Panc1 (cell line): Measurements from ENCODE around the gene MAP2K7. TPM values are rescaled to one million over a fixed set of nuclear protein-coding genes. Genes with fewer than 3 reads are reported as not detected.

ENCODE experiments used
- ATAC-seq: fragments of 200-7000 bp; cut with Tn5 transposase; 2 replicates; pipeline ENCODE4 v1.9.1; 2020; ENCODE audit warnings: mild to moderate bottlenecking, moderate library complexity
- BruUV-seq: library from RNA; stranded (reverse); fragments of 400-500 nt; replicated peaks from 2 replicates; lab custom pipeline; 2021; lab: Mats Ljungman, UMichigan
- CTCF ChIA-PET: fragments of 300-600 bp; sonication (Branson Sonifier 250); formaldehyde crosslinking; loops from one replicate; lab custom pipeline; 2022; ENCODE audit warnings: antibody characterized with exemption; lab: Charles Lee
- POLR2A ChIA-PET: fragments of 300-600 bp; sonication (Branson Sonifier 250); formaldehyde crosslinking; loops from one replicate; lab custom pipeline; 2022; ENCODE audit warnings: antibody characterized with exemption; lab: Charles Lee
- DNase-seq: peaks from one replicate; pipeline ENCODE4 v3.0.0-alpha.2; 2010; ENCODE audit warnings: low read depth, low spot score
- H3K27ac ChIP-seq: 2 replicates; pipeline ENCODE4 v1.5.1; 2011; ENCODE audit warnings: mild to moderate bottlenecking, low read length, inconsistent platforms
- H3K27me3 ChIP-seq: fragments of 200-500 bp; sonication (Bioruptor generic); 2 replicates; pipeline ENCODE4 v1.6.0; 2014; ENCODE audit warnings: low read length, inconsistent platforms; ENCODE audit not compliant: control insufficient read depth, insufficient read depth
- H3K36me3 ChIP-seq: fragments of 200-500 bp; sonication (Bioruptor generic); 2 replicates; pipeline ENCODE4 v1.5.1; 2014; ENCODE audit warnings: inconsistent platforms, mild to moderate bottlenecking, low read length, moderate library complexity; ENCODE audit not compliant: control insufficient read depth, insufficient read depth
- H3K4me1 ChIP-seq: 2 replicates; pipeline ENCODE4 v1.5.1; 2011; ENCODE audit warnings: inconsistent platforms, mild to moderate bottlenecking, low read length, moderate library complexity; ENCODE audit not compliant: control insufficient read depth, insufficient read depth
- H3K4me3 ChIP-seq, 2 experiments: 2 replicates each; pipeline ENCODE4 v1.5.1; 2011 to 2012; ENCODE audit warnings: low read depth in 2 of 2, low read length in 2 of 2, mild to moderate bottlenecking in 2 of 2, inconsistent platforms in 1 of 2, moderate library complexity in 1 of 2
- H3K9me3 ChIP-seq: fragments of 200-500 bp; sonication (Bioruptor generic); 2 replicates; pipeline ENCODE4 v1.5.1; 2014; ENCODE audit warnings: low read depth, mild to moderate bottlenecking, inconsistent platforms, low read length, moderate library complexity; ENCODE audit not compliant: control insufficient read depth, insufficient read depth
- POLR2AphosphoS5 ChIP-seq: IDR thresholded peaks from 2 replicates; pipeline ENCODE4 v1.6.1; 2012; ENCODE audit warnings: mild to moderate bottlenecking, low read depth, low read length, moderate library complexity
- SIN3A ChIP-seq: IDR thresholded peaks from 2 replicates; pipeline ENCODE4 v1.6.1; 2012; ENCODE audit warnings: low read depth, mild to moderate bottlenecking, low read length, moderate library complexity, borderline replicate concordance; ENCODE audit not compliant: insufficient read depth
- TCF7L2 ChIP-seq: IDR thresholded peaks from 2 replicates; pipeline ENCODE4 v1.6.1; 2011; ENCODE audit warnings: mild to moderate bottlenecking, low read depth, low read length, inconsistent platforms
- in situ Hi-C: cut with HindIII; loops from 2 replicates; pipeline ENCODE4 v1.10.0; 2016; ENCODE audit warnings: low sequenced_read_pairs, low pct_unique_long_range_greater_than_20kb
- intact Hi-C: fragments of 100-400 bp; cut with micrococcal nuclease; formaldehyde crosslinking; loops from one replicate; pipeline ENCODE4 v1.10.0; 2022; ENCODE audit not compliant: unreplicated experiment
- total RNA-seq: library from RNA; stranded (reverse); gene quantifications from one replicate; pipeline ENCODE4 v1.2.1, GENCODE V29; 2021; ENCODE audit not compliant: unreplicated experiment
- TF ChIP-seq, protein P1 (sequence below), 2 experiments: IDR thresholded peaks; 2 replicates each; pipeline ENCODE4 v1.6.1; 2011 to 2012; ENCODE audit warnings: low read depth in 2 of 2, control low read depth in 1 of 2, low read length in 1 of 2, mild to moderate bottlenecking in 1 of 2, moderate library complexity in 1 of 2; ENCODE audit not compliant: insufficient read depth in 1 of 2
- TF ChIP-seq, protein P2 (sequence below): fragments of 450-650 bp; IDR thresholded peaks from 2 replicates; pipeline ENCODE4 v1.5.1; 2017; ENCODE audit warnings: mild to moderate bottlenecking

The MAP2K7 gene
- total RNA-seq, 1 experiment from 2014 or later: 32.9 TPM

DNA sequence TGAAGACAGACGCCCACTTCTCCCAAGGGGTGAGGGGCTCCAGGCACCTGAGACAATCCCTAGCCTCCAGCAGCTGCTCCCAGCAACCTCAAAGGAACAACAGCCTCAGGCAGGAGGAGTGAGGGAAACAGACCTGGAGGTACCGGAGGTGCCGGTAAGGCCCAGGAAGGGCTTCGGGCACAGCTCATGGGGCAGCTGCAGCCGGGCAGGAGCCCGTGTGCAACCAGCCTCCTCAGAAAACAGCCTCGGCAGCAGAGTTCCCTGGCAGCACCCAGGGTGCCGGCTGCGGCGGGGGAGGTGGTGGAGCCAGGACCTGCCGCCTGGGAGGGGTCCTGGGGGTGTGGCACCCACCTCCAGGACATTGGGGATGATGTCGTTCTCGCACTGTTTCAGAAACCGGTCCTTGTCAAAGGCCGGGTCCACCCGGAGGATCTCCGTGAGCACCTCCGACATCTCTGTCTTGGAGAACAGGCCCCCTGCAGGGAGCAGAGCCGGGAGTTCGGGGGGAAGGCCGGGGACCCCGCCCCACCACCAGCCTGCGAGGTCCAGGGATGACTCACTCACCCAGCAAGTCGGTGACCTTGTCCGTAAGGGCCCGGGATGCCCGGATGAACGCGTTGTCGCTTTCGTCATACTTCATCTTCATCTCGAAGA lies 28.7 kb downstream of the MAP2K7 start:
- H3K36me3 ChIP-seq: no peaks in the 10 kb centered on the region; the same call in 1 of the 2 replicates
- no peak overlapping the region for H3K27ac ChIP-seq
- no peak for TF ChIP-seq SIN3A
- TF ChIP-seq TCF7L2: no peak
- TF ChIP-seq, protein P1, sequence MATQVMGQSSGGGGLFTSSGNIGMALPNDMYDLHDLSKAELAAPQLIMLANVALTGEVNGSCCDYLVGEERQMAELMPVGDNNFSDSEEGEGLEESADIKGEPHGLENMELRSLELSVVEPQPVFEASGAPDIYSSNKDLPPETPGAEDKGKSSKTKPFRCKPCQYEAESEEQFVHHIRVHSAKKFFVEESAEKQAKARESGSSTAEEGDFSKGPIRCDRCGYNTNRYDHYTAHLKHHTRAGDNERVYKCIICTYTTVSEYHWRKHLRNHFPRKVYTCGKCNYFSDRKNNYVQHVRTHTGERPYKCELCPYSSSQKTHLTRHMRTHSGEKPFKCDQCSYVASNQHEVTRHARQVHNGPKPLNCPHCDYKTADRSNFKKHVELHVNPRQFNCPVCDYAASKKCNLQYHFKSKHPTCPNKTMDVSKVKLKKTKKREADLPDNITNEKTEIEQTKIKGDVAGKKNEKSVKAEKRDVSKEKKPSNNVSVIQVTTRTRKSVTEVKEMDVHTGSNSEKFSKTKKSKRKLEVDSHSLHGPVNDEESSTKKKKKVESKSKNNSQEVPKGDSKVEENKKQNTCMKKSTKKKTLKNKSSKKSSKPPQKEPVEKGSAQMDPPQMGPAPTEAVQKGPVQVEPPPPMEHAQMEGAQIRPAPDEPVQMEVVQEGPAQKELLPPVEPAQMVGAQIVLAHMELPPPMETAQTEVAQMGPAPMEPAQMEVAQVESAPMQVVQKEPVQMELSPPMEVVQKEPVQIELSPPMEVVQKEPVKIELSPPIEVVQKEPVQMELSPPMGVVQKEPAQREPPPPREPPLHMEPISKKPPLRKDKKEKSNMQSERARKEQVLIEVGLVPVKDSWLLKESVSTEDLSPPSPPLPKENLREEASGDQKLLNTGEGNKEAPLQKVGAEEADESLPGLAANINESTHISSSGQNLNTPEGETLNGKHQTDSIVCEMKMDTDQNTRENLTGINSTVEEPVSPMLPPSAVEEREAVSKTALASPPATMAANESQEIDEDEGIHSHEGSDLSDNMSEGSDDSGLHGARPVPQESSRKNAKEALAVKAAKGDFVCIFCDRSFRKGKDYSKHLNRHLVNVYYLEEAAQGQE (IDR thresholded peaks at IDR 0.05; ENCODE audit: insufficient read depth in 1 of 2, low read depth in 2 of 2, low read length in 1 of 2): no peak
- TF ChIP-seq, protein P2, sequence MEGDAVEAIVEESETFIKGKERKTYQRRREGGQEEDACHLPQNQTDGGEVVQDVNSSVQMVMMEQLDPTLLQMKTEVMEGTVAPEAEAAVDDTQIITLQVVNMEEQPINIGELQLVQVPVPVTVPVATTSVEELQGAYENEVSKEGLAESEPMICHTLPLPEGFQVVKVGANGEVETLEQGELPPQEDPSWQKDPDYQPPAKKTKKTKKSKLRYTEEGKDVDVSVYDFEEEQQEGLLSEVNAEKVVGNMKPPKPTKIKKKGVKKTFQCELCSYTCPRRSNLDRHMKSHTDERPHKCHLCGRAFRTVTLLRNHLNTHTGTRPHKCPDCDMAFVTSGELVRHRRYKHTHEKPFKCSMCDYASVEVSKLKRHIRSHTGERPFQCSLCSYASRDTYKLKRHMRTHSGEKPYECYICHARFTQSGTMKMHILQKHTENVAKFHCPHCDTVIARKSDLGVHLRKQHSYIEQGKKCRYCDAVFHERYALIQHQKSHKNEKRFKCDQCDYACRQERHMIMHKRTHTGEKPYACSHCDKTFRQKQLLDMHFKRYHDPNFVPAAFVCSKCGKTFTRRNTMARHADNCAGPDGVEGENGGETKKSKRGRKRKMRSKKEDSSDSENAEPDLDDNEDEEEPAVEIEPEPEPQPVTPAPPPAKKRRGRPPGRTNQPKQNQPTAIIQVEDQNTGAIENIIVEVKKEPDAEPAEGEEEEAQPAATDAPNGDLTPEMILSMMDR: no peak
- no peak for TF ChIP-seq POLR2AphosphoS5
- H3K27me3 ChIP-seq: no peaks in the 10 kb centered on the region
- intact Hi-C loops: no loop called here
- ATAC-seq (no peak), DNase-seq (no peak)
- BruUV-seq: no TSS peak
- H3K4me1 ChIP-seq: peaks cover 32% of the 10 kb centered on the region
- ChIA-PET POLR2A (no interaction called here), CTCF (no interaction called here)
- in situ Hi-C loops: no loop called here
- no peak overlapping the region for H3K4me3 ChIP-seq
- no peaks in the 10 kb centered on the region for H3K9me3 ChIP-seq

GRCh38 chr19:7932930-7933300 lies 29.2 kb downstream of the MAP2K7 start:
- BruUV-seq: no TSS peak
- H3K36me3 ChIP-seq: no peaks in the 10 kb centered on the region; the same call in 1 of the 2 replicates
- TF ChIP-seq, protein P2: no peak
- TF ChIP-seq POLR2AphosphoS5: no peak
- TF ChIP-seq, protein P1 (IDR thresholded peaks at IDR 0.05; ENCODE audit: insufficient read depth in 1 of 2, low read depth in 2 of 2, low read length in 1 of 2): no peak
- TF ChIP-seq SIN3A: no peak
- TF ChIP-seq TCF7L2: no peak
- H3K27ac ChIP-seq: no peak overlapping the region
- intact Hi-C loops: no loop called here
- no peaks in the 10 kb centered on the region for H3K9me3 ChIP-seq
- ChIA-PET CTCF (no interaction called here), POLR2A (no interaction called here)
- in situ Hi-C loops: no loop called here
- H3K4me3 ChIP-seq: no peak overlapping the region
- H3K27me3 ChIP-seq: no peaks in the 10 kb centered on the region
- DNase-seq (no peak), ATAC-seq (no peak)
- peaks cover 26% of the 10 kb centered on the region for H3K4me1 ChIP-seq
